Measurements from ENCODE around the gene ARHGEF16. TPM values are rescaled to one million over a fixed set of nuclear protein-coding genes. Genes with fewer than 3 reads are reported as not detected.

The ARHGEF16 gene
- total RNA-seq, 2 donors from 2014 or later = 47.7 to 64.7 TPM

DNA sequence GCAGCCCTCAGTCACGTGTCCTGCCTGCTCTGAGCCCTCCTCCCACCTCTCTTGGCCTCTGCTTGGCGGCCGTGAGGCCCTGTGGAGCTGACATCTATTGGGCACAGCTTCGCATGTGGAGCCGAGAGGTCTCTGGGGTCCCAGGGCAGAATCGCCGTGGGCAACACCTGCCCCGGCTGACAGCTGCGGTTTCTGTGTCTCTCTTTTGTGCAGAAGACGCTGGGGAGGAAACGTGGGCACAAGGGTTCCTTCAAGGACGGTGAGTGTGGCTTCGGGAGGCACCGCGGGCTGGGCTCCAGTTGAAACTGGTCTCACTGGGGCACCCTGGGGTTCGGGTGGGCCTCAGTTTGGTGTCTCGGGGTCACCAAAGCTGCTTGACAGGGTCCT, 11.5 kb downstream of the ARHGEF16 start:
- Histone ChIP-seq H3K4me1 (ENCODE audit: control insufficient read depth, insufficient read depth, low read length) (peaks cover under 1% of the 10 kb centered on the region), H3K27ac (ENCODE audit: low read depth, low read length) (peak overlapping the region; percentile 29), H3K36me3 (ENCODE audit: control insufficient read depth, insufficient read depth, low read length) (peaks cover 23% of the 10 kb centered on the region), H3K27me3 (ENCODE audit: control insufficient read depth, insufficient read depth, low read length, poor library complexity, severe bottlenecking) (no peaks in the 10 kb centered on the region), H3K4me3 (ENCODE audit: low read length) (no peak overlapping the region), H3K9me3 (ENCODE audit: control insufficient read depth, low read length) (no peaks in the 10 kb centered on the region), H3K9ac (ENCODE audit: extremely low read depth, low read length, poor library complexity, severe bottlenecking) (no peak overlapping the region)
- peaks cover 23% of the 10 kb centered on the region for H3K36me3 Mint-ChIP-seq (ENCODE audit: low read depth)
- no peak overlapping the region for H3K27ac Mint-ChIP-seq
- H3K9me3 Mint-ChIP-seq = no peaks in the 10 kb centered on the region
- TF ChIP-seq, protein P1, sequence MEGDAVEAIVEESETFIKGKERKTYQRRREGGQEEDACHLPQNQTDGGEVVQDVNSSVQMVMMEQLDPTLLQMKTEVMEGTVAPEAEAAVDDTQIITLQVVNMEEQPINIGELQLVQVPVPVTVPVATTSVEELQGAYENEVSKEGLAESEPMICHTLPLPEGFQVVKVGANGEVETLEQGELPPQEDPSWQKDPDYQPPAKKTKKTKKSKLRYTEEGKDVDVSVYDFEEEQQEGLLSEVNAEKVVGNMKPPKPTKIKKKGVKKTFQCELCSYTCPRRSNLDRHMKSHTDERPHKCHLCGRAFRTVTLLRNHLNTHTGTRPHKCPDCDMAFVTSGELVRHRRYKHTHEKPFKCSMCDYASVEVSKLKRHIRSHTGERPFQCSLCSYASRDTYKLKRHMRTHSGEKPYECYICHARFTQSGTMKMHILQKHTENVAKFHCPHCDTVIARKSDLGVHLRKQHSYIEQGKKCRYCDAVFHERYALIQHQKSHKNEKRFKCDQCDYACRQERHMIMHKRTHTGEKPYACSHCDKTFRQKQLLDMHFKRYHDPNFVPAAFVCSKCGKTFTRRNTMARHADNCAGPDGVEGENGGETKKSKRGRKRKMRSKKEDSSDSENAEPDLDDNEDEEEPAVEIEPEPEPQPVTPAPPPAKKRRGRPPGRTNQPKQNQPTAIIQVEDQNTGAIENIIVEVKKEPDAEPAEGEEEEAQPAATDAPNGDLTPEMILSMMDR (conservative IDR thresholded peaks at IDR 0.05) = no peak
- no peak overlapping the region for H3K4me3 Mint-ChIP-seq
- WGBS, 2 experiments (ENCODE audit: insufficient coverage in 1 of 2, insufficient read length in 1 of 2) = 90 to 95% methylated on average over 11 to 17 of the region's 17 CpGs
- peaks cover 6% of the 10 kb centered on the region for H3K4me1 Mint-ChIP-seq
- no peak for DNase-seq
- peaks cover 1% of the 10 kb centered on the region for H3K27me3 Mint-ChIP-seq (ENCODE audit: insufficient read depth)

DNA sequence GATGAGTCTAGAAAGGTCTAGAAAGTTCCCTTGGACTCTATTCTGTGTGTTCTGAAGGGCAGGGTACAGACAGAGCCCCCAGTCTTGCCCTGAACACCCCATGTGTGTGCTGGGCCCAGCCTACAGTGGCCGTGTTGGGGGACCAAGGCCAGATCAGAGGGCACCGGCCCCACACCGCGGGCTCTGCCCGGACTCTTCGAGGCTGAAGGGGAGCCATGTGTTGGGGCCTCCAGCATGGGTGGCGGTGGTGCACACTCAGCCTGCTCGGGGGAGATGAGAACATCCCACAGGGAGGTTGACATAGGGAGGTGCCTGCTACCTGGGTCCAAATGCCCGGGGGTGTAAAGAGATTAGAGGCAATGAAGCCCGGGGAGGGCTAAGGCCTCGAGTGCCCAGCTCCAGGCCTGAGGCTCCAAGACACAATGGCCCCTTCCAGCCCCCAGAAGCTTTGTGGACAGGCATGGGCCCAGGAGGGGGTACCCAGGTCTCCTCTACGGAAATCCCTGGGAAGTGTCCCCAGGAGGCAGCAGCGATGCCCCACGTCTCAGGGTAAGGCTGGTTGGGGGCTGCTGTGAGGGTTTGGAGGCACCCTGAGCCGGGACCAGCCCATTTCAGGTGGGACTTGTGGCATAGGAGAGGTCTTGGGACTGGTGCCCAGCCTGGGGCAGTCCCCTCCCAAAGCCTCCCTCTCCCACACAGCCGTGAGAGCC, 12.1 kb downstream of the ARHGEF16 start:
- H3K36me3 ChIP-seq (ENCODE audit: control insufficient read depth, insufficient read depth, low read length) = peaks cover 18% of the 10 kb centered on the region
- peaks cover 1% of the 10 kb centered on the region for H3K27me3 Mint-ChIP-seq (ENCODE audit: insufficient read depth)
- no peak overlapping the region for H3K27ac Mint-ChIP-seq
- no peak overlapping the region for H3K4me3 Mint-ChIP-seq
- TF ChIP-seq, protein P1 (conservative IDR thresholded peaks at IDR 0.05) = no peak
- H3K9me3 ChIP-seq (ENCODE audit: control insufficient read depth, low read length) = no peaks in the 10 kb centered on the region
- H3K4me1 ChIP-seq (ENCODE audit: control insufficient read depth, insufficient read depth, low read length) = peaks cover 4% of the 10 kb centered on the region
- no peak overlapping the region for H3K9ac ChIP-seq (ENCODE audit: extremely low read depth, low read length, poor library complexity, severe bottlenecking)
- no peaks in the 10 kb centered on the region for H3K27me3 ChIP-seq (ENCODE audit: control insufficient read depth, insufficient read depth, low read length, poor library complexity, severe bottlenecking)
- peaks cover 7% of the 10 kb centered on the region for H3K4me1 Mint-ChIP-seq
- 91 to 93% methylated on average over 6 to 16 of the region's 16 CpGs for WGBS, 2 experiments (ENCODE audit: insufficient coverage in 1 of 2, insufficient read length in 1 of 2)
- no peaks in the 10 kb centered on the region for H3K9me3 Mint-ChIP-seq
- H3K4me3 ChIP-seq (ENCODE audit: low read length) = no peak overlapping the region
- no peak overlapping the region for H3K27ac ChIP-seq (ENCODE audit: low read depth, low read length)
- no peak for DNase-seq
- H3K36me3 Mint-ChIP-seq (ENCODE audit: low read depth) = peaks cover 17% of the 10 kb centered on the region

GRCh38 chr1:3467096-3468036, 12.9 kb downstream of the ARHGEF16 start:
- no peak overlapping the region for H3K27ac ChIP-seq (ENCODE audit: low read depth, low read length)
- Mint-ChIP-seq H3K9me3 (no peaks in the 10 kb centered on the region), H3K4me1 (peaks cover 7% of the 10 kb centered on the region), H3K36me3 (ENCODE audit: low read depth) (peaks cover 19% of the 10 kb centered on the region), H3K27me3 (ENCODE audit: insufficient read depth) (no peaks in the 10 kb centered on the region), H3K4me3 (no peak overlapping the region), H3K27ac (no peak overlapping the region)
- H3K4me3 ChIP-seq (ENCODE audit: low read length) = no peak overlapping the region
- H3K4me1 ChIP-seq (ENCODE audit: control insufficient read depth, insufficient read depth, low read length) = peaks cover 8% of the 10 kb centered on the region
- H3K27me3 ChIP-seq (ENCODE audit: control insufficient read depth, insufficient read depth, low read length, poor library complexity, severe bottlenecking) = no peaks in the 10 kb centered on the region
- H3K36me3 ChIP-seq (ENCODE audit: control insufficient read depth, insufficient read depth, low read length) = peaks cover 20% of the 10 kb centered on the region
- no peak for DNase-seq
- TF ChIP-seq, protein P1 (conservative IDR thresholded peaks at IDR 0.05) = no peak
- no peaks in the 10 kb centered on the region for H3K9me3 ChIP-seq (ENCODE audit: control insufficient read depth, low read length)
- 93 to 98% methylated on average over 21 to 35 of the region's 35 CpGs for WGBS, 2 experiments (ENCODE audit: insufficient coverage in 1 of 2, insufficient read length in 1 of 2)
- H3K9ac ChIP-seq (ENCODE audit: extremely low read depth, low read length, poor library complexity, severe bottlenecking) = no peak overlapping the region

Measured in endodermal cell (in vitro differentiated cells).